Liver (tissue), 2 donors: ENCODE measurements around the gene RAI1.
"Not testable (repeated sequence)": the region's sequence is repeated elsewhere in the genome, so short reads cannot be mapped to it uniquely, and the experiment has no call there.

ENCODE experiments used
- REST ChIP-seq: IDR thresholded peaks from 2 replicates; pipeline ENCODE4 v1.6.1; 2016; ENCODE audit warnings: antibody characterized with exemption, mild to moderate bottlenecking
- TF ChIP-seq, protein P1 (sequence below): fragments of 150-350 bp; IDR thresholded peaks from 2 replicates; pipeline ENCODE4 v1.5.1; 2017; ENCODE audit warnings: improper control_type of control experiment, low read depth, low read length; ENCODE audit not compliant: missing input control
- donor health status: healthy.

- TF ChIP-seq, protein P1, sequence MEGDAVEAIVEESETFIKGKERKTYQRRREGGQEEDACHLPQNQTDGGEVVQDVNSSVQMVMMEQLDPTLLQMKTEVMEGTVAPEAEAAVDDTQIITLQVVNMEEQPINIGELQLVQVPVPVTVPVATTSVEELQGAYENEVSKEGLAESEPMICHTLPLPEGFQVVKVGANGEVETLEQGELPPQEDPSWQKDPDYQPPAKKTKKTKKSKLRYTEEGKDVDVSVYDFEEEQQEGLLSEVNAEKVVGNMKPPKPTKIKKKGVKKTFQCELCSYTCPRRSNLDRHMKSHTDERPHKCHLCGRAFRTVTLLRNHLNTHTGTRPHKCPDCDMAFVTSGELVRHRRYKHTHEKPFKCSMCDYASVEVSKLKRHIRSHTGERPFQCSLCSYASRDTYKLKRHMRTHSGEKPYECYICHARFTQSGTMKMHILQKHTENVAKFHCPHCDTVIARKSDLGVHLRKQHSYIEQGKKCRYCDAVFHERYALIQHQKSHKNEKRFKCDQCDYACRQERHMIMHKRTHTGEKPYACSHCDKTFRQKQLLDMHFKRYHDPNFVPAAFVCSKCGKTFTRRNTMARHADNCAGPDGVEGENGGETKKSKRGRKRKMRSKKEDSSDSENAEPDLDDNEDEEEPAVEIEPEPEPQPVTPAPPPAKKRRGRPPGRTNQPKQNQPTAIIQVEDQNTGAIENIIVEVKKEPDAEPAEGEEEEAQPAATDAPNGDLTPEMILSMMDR, result not testable (repeated sequence)
- not testable (repeated sequence) for TF ChIP-seq REST
Observed at GRCh38 chr17:17635537-17636271, 45.6 kb upstream of the RAI1 start.
